SK-N-SH (cell line): ENCODE measurements around the gene RNPEPL1. TPM values are rescaled to one million over a fixed set of nuclear protein-coding genes. Genes with fewer than 3 reads are reported as not detected.

Experiments
- CTCF ChIA-PET: fragments of 300-600, 350-600 bp; formaldehyde crosslinking; extraction: SDS; loops from one replicate; lab custom pipeline; 2021; lab: Yijun Ruan, JAX
- POLR2A ChIA-PET: fragments of 350-600 bp; sonication (Branson Sonifier 250); formaldehyde crosslinking; extraction: SDS; loops from one replicate; lab custom pipeline; 2020; ENCODE audit warnings: antibody characterized with exemption, inconsistent platforms; lab: Yijun Ruan, JAX
- DNase-seq: peaks from one replicate; pipeline ENCODE4 v3.0.0; 2012
- H2AFZ ChIP-seq: fragments of 200-600 bp; sonication (generic); 2 replicates; pipeline ENCODE4 v1.8.1; 2016; ENCODE audit warnings: antibody characterized with exemption, mild to moderate bottlenecking, low read depth
- H3F3A ChIP-seq: fragments of 200-600 bp; sonication (generic); replicated peaks from 2 replicates; pipeline ENCODE3; 2016; ENCODE audit warnings: antibody characterized with exemption, mild to moderate bottlenecking; ENCODE audit not compliant: insufficient read depth
- H3K27ac ChIP-seq, 2 experiments: fragments of 200-500 bp in 1 of 2; fragments of 200-600 bp in 1 of 2; sonication (Bioruptor generic) in 1 of 2; sonication (generic), shearing (Covaris generic) in 1 of 2; 2 replicates each; pipeline versions ENCODE4 v1.5.1 to v1.6.1; 2014 to 2016; ENCODE audit warnings: low read depth in 2 of 2, inconsistent platforms in 1 of 2, low read length in 1 of 2, mild to moderate bottlenecking in 1 of 2, mixed read lengths in 1 of 2
- H3K27me3 ChIP-seq: fragments of 200-600 bp; sonication (generic), shearing (Covaris generic); 2 replicates; pipeline ENCODE4 v1.6.1; 2016; ENCODE audit warnings: mixed run types; ENCODE audit not compliant: insufficient read depth
- H3K36me3 ChIP-seq, 2 experiments: fragments of 200-500 bp in 1 of 2; fragments of 200-600 bp in 1 of 2; sonication (Bioruptor generic) in 1 of 2; sonication (generic) in 1 of 2; replicated peaks in 1 of 2; 2 replicates each; pipeline versions ENCODE3 to v1.5.1; 2014 to 2016; ENCODE audit warnings: low read length in 1 of 2, mild to moderate bottlenecking in 1 of 2; ENCODE audit not compliant: insufficient read depth in 2 of 2, control insufficient read depth in 1 of 2
- H3K4me1 ChIP-seq, 2 experiments: fragments of 200-500 bp in 1 of 2; fragments of 200-600 bp in 1 of 2; sonication (Bioruptor generic) in 1 of 2; sonication (generic), shearing (Covaris generic) in 1 of 2; 2 replicates each; pipeline versions ENCODE4 v1.5.1 to v1.6.1; 2014 to 2016; ENCODE audit warnings: low read depth in 1 of 2, low read length in 1 of 2, mixed run types in 1 of 2; ENCODE audit not compliant: insufficient read depth in 2 of 2, control insufficient read depth in 1 of 2
- H3K4me2 ChIP-seq: fragments of 200-600 bp; sonication (generic), shearing (Covaris generic); 2 replicates; pipeline ENCODE4 v1.6.1; 2017; ENCODE audit warnings: mixed run types
- H3K4me3 ChIP-seq, 2 experiments: fragments of 200-500 bp in 1 of 2; fragments of 200-600 bp in 1 of 2; sonication (Bioruptor generic) in 1 of 2; sonication (generic), shearing (Covaris generic) in 1 of 2; 2 replicates each; pipeline versions ENCODE4 v1.5.1 to v1.8.1; 2014 to 2016; ENCODE audit warnings: low read depth in 2 of 2, inconsistent platforms in 1 of 2, low read length in 1 of 2, mild to moderate bottlenecking in 1 of 2, mixed read lengths in 1 of 2, moderate library complexity in 1 of 2
- H3K79me2 ChIP-seq: fragments of 200-600 bp; sonication (generic); 2 replicates; pipeline ENCODE4 v1.8.1; 2017; ENCODE audit warnings: mild to moderate bottlenecking; ENCODE audit not compliant: insufficient read depth
- H3K9ac ChIP-seq: fragments of 200-600 bp; sonication (generic); 2 replicates; pipeline ENCODE4 v1.6.1; 2017; ENCODE audit warnings: mixed run types
- H3K9me2 ChIP-seq: fragments of 200-600 bp; sonication (generic); 2 replicates; pipeline ENCODE4 v1.6.1; 2017; ENCODE audit warnings: mixed run types
- H3K9me3 ChIP-seq: fragments of 200-600 bp; sonication (generic); 2 replicates; pipeline ENCODE4 v1.6.1; 2017; ENCODE audit warnings: mixed run types, mild to moderate bottlenecking, moderate library complexity
- H4K20me1 ChIP-seq: fragments of 200-600 bp; sonication (generic); 2 replicates; pipeline ENCODE4 v1.6.1; 2017; ENCODE audit warnings: mild to moderate bottlenecking, mixed run types; ENCODE audit not compliant: insufficient read depth
- CHD2 ChIP-seq: fragments of 150-350 bp; IDR thresholded peaks from 2 replicates; pipeline ENCODE4 v1.6.1; 2018; ENCODE audit warnings: low read length; ENCODE audit not compliant: partially characterized antibody
- EZH2phosphoT487 ChIP-seq: fragments of 200-600 bp; sonication (generic); IDR thresholded peaks from 2 replicates; pipeline ENCODE4 v1.6.1; 2017; ENCODE audit warnings: low read depth, mixed run types, mild to moderate bottlenecking, antibody characterized with exemption, moderate library complexity, borderline replicate concordance
- FOSL2 ChIP-seq: IDR thresholded peaks from 2 replicates; pipeline ENCODE4 v1.4.0; 2012; ENCODE audit warnings: low read depth, mild to moderate bottlenecking, moderate library complexity, borderline replicate concordance
- FOXJ3 ChIP-seq: sonication (generic); formaldehyde crosslinking; IDR thresholded peaks from 2 replicates; pipeline ENCODE4 v1.5.1; 2020; ENCODE audit warnings: mild to moderate bottlenecking, missing genetic modification reagents
- JUND ChIP-seq: IDR thresholded peaks from 2 replicates; pipeline ENCODE4 v1.4.0; 2012
- MEF2A ChIP-seq: IDR thresholded peaks from 2 replicates; pipeline ENCODE4 v1.4.0; 2012; ENCODE audit warnings: low read depth, borderline replicate concordance
- NFIC ChIP-seq: IDR thresholded peaks from 2 replicates; pipeline ENCODE4 v1.4.0; 2012; ENCODE audit warnings: borderline replicate concordance
- NRF1 ChIP-seq: IDR thresholded peaks from 2 replicates; pipeline ENCODE4 v1.6.1; 2012; ENCODE audit warnings: low read depth, mild to moderate bottlenecking, low read length
- PBX3 ChIP-seq: IDR thresholded peaks from 2 replicates; pipeline ENCODE4; 2012
- RCOR1 ChIP-seq: fragments of 150-350 bp; IDR thresholded peaks from 2 replicates; pipeline ENCODE4 v1.6.1; 2017; ENCODE audit warnings: antibody characterized with exemption, low read length
- REST ChIP-seq: IDR thresholded peaks from 2 replicates; pipeline ENCODE4 v1.6.1; 2012; ENCODE audit warnings: mild to moderate bottlenecking, low read depth, low read length, moderate library complexity
- RXRA ChIP-seq: IDR thresholded peaks from 2 replicates; pipeline ENCODE4 v1.4.0; 2012; ENCODE audit warnings: low read depth, mild to moderate bottlenecking, borderline replicate concordance
- TAF1 ChIP-seq: IDR thresholded peaks from 2 replicates; pipeline ENCODE4 v1.6.1; 2012; ENCODE audit warnings: low read depth, mild to moderate bottlenecking, low read length, moderate library complexity, borderline replicate concordance
- WGBS: methylation state at CpG from one replicate; pipeline ENCODE4 v1.1.6; 2017; ENCODE audit warnings: low lambda C conversion rate; 5-methylcytosine and 5-hydroxymethylcytosine counted together
- polyA plus RNA-seq, 3 experiments: library from polyadenylated mRNA; depleted of rRNA; stranded (reverse); fragments of >200 nt; gene quantifications; 2 replicates each; pipeline ENCODE4 v1.2.3, GENCODE V29; 2012
- TF ChIP-seq, protein P1 (sequence below): IDR thresholded peaks from 2 replicates; pipeline ENCODE4 v1.4.0; 2012; ENCODE audit warnings: low read depth, borderline replicate concordance
- TF ChIP-seq, protein P2 (sequence below): IDR thresholded peaks from 2 replicates; pipeline ENCODE4 v1.4.0; 2012; ENCODE audit warnings: low read depth
- TF ChIP-seq, protein P3 (sequence below): IDR thresholded peaks from 2 replicates; pipeline ENCODE4 v1.4.0; 2012; ENCODE audit warnings: low read depth, borderline replicate concordance

The RNPEPL1 gene
- polyA plus RNA-seq, 1 of the 3 experiments (the other 2 are of a cell fraction): 14.3 TPM

DNA sequence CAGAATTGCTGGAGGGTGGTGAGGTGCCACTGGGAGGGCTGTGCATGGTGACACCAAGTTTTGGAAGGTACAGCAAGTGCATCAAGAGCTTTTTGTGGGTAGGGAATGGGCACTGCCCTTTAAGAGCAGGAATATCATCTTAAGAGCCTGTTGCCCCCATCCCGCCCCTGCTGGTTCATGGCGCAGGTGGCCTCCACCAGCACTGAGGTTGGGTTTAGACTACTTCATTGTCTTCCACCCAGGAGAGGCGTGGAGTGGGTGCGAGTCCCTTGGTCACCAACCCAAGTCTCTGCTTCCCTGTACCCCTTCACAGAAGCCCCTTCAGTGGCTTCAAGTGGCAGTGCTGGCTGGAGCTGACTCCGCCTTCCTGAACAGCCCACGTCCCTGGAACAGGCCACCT is 7.8 kb downstream of the RNPEPL1 start:
- H3F3A ChIP-seq: peaks cover 3% of the 10 kb centered on the region
- no peaks in the 10 kb centered on the region for H3K9me3 ChIP-seq
- peaks cover 0 to 45% of the 10 kb centered on the region in 2 experiments for H3K36me3 ChIP-seq
- H2AFZ ChIP-seq: no peak overlapping the region
- H3K4me1 ChIP-seq: peaks cover 0 to 7% of the 10 kb centered on the region in 2 experiments; a peak in 1 of 4 replicates
- WGBS: 74% methylated on average over 5 of the region's 6 CpGs
- H3K27ac ChIP-seq: no peak overlapping the region
- peaks cover 20% of the 10 kb centered on the region; the same call in 1 of the 2 replicates for H3K79me2 ChIP-seq
- H3K4me2 ChIP-seq: no peak overlapping the region
- TF ChIP-seq, protein P1, sequence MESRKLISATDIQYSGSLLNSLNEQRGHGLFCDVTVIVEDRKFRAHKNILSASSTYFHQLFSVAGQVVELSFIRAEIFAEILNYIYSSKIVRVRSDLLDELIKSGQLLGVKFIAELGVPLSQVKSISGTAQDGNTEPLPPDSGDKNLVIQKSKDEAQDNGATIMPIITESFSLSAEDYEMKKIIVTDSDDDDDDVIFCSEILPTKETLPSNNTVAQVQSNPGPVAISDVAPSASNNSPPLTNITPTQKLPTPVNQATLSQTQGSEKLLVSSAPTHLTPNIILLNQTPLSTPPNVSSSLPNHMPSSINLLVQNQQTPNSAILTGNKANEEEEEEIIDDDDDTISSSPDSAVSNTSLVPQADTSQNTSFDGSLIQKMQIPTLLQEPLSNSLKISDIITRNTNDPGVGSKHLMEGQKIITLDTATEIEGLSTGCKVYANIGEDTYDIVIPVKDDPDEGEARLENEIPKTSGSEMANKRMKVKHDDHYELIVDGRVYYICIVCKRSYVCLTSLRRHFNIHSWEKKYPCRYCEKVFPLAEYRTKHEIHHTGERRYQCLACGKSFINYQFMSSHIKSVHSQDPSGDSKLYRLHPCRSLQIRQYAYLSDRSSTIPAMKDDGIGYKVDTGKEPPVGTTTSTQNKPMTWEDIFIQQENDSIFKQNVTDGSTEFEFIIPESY: no peak
- TF ChIP-seq MEF2A: no peak
- TF ChIP-seq TAF1: no peak
- no peak for TF ChIP-seq NRF1
- TF ChIP-seq REST: no peak
- no peak for TF ChIP-seq JUND
- TF ChIP-seq, protein P2, sequence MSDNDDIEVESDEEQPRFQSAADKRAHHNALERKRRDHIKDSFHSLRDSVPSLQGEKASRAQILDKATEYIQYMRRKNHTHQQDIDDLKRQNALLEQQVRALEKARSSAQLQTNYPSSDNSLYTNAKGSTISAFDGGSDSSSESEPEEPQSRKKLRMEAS: no peak
- TF ChIP-seq NFIC: no peak
- no peak for TF ChIP-seq PBX3
- TF ChIP-seq, protein P3, sequence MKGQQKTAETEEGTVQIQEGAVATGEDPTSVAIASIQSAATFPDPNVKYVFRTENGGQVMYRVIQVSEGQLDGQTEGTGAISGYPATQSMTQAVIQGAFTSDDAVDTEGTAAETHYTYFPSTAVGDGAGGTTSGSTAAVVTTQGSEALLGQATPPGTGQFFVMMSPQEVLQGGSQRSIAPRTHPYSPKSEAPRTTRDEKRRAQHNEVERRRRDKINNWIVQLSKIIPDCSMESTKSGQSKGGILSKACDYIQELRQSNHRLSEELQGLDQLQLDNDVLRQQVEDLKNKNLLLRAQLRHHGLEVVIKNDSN: no peak
- no peak for TF ChIP-seq RCOR1
- no peak for TF ChIP-seq RXRA
- TF ChIP-seq EZH2phosphoT487: no peak
- no peak for TF ChIP-seq CHD2
- TF ChIP-seq FOSL2: no peak
- no peak for TF ChIP-seq FOXJ3 (CRISPR knock-in tag)
- H4K20me1 ChIP-seq: peaks cover 16% of the 10 kb centered on the region; the same call in 1 of the 2 replicates
- ChIA-PET CTCF (interaction anchor here (3.1 kb wide), 1 partner anchor 9 kb away, joined by 14 read pairs; no protein-coding TSS in a partner anchor), POLR2A (no interaction called here)
- no peaks in the 10 kb centered on the region for H3K9me2 ChIP-seq
- H3K27me3 ChIP-seq: no peaks in the 10 kb centered on the region
- H3K9ac ChIP-seq: no peak overlapping the region
- H3K4me3 ChIP-seq: no peak overlapping the region
- no peak for DNase-seq
